Endometrial microvascular endothelial cells (primary cell): ENCODE data around the gene CHTF8. TPM values are rescaled to one million over a fixed set of nuclear protein-coding genes. Genes with fewer than 3 reads are reported as not detected.

ENCODE experiments used
- in situ Hi-C: cut with HindIII; loops from 2 replicates; pipeline ENCODE4 v1.10.0; 2017; ENCODE audit warnings: low sequenced_read_pairs, low pct_unique_long_range_greater_than_20kb; ENCODE audit errors: inconsistent ontology term
- total RNA-seq: library from RNA; depleted of rRNA; stranded (reverse); fragments of >200 nt; gene quantifications from one replicate; pipeline ENCODE4 v1.2.3, GENCODE V29; 2015; ENCODE audit errors: inconsistent ontology term

Gene CHTF8
- total RNA-seq, 1 donor from 2014 or later, result 90.3 TPM

- in situ Hi-C loops, result loop anchor here (25.0 kb wide), 1 partner anchor 204 kb away; no protein-coding TSS in a partner anchor
Observed at GRCh38 chr16:69116256-69116875, 16.0 kb downstream of the CHTF8 start.

DNA sequence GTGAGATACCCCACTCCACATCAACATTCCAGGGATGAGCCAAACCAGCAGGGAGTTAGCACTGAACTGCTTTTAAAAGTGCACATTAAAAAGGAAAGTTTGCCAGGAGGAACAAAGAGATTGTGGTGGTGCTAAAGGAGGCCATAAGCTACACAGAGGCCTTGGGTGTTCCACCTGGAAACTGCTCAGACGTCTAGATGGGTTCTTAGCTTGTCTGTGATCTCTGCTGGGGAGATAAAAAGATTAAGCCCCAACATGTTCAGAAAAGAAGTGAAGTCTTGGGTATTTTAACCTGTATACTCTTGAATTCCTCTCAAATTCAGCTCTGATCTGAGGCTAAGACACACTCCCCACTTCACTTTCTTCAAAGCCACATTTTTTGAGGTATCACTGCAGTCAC, 16.6 kb downstream of the CHTF8 start:
- in situ Hi-C loops, result loop anchor here (25.0 kb wide), 1 partner anchor 204 kb away; no protein-coding TSS in a partner anchor

DNA sequence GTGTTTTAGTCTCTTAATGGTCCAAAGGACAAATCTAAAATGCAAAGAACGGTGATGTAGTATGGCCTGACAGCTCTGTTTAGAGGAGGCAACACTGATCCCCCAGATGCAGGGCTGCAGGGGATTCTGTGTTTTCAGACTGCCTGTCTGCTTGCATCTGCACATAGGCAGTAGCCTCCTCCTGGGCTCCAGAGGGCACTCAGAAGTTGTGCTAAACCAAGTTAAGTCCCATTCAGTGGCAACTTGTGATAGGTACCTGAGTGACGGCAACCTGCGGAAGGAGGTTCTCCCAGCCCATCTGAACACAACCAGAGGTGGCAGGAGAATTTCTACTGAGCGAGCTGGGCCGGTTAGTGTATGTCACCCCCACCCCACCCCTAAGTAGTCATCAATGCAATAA, 17.0 kb downstream of the CHTF8 start:
- in situ Hi-C loops, result loop anchor here (25.0 kb wide), 1 partner anchor 203 kb away; no protein-coding TSS in a partner anchor

- in situ Hi-C loops, result loop anchor here (25.0 kb wide), 1 partner anchor 203 kb away; no protein-coding TSS in a partner anchor
Observed at GRCh38 chr16:69114976-69115355, 17.4 kb downstream of the CHTF8 start.

- in situ Hi-C loops, result loop anchor here (25.0 kb wide), 1 partner anchor 202 kb away; no protein-coding TSS in a partner anchor
Observed at GRCh38 chr16:69114346-69114975, 17.9 kb downstream of the CHTF8 start.

DNA sequence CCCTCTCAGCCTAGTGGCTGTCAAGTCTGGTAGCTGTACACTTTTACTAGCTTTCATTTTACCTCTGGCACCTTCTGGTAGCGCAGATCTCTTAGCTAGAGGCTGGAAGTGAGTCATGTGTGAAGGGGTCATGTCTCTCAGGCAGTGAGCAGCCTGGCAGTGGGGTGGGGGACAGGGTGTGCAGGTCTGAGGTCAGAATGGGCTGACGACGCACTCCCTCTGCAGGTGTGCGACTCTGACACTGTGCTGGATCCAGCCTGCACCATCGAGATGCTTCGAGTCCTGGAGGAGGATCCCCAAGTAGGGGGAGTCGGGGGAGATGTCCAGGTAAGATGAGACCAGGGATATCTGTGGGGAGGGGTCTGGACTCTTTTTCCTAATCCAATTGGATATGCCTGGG, 19.2 kb downstream of the CHTF8 start:
- in situ Hi-C loops, result loop anchor here (25.0 kb wide), 1 partner anchor 201 kb away; no protein-coding TSS in a partner anchor

- in situ Hi-C loops, result loop anchor here (25.0 kb wide), 1 partner anchor 200 kb away; no protein-coding TSS in a partner anchor
Observed at GRCh38 chr16:69112285-69113129, 19.9 kb downstream of the CHTF8 start.

GRCh38 chr16:69111876-69112230, 20.5 kb downstream of the CHTF8 start:
- in situ Hi-C loops, result loop anchor here (25.0 kb wide), 1 partner anchor 200 kb away; no protein-coding TSS in a partner anchor

- in situ Hi-C loops, result loop anchor here (25.0 kb wide), 1 partner anchor 199 kb away; no protein-coding TSS in a partner anchor
Observed at GRCh38 chr16:69111216-69111875, 21.0 kb downstream of the CHTF8 start.

DNA sequence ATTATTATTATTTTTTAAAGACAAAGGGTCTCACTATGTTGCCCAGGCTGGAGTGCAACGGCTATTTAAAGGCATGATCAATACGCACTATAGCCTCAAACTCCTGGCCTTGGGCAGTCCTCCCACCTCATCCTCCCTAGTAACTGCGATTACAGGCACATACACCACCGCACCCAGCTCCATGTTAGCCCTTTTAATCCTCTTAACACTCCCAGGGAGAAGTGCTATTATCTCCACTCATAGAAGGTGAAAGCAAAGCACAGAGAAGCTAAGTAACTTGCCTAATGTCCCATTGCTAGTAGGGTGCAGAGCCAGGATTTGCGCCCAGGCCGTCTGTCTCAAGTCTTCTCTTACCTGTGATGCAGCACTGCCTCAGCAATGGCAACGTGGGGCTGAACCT, 22.0 kb downstream of the CHTF8 start:
- in situ Hi-C loops, result loop anchor here (25.0 kb wide), 1 partner anchor 198 kb away; no protein-coding TSS in a partner anchor

DNA sequence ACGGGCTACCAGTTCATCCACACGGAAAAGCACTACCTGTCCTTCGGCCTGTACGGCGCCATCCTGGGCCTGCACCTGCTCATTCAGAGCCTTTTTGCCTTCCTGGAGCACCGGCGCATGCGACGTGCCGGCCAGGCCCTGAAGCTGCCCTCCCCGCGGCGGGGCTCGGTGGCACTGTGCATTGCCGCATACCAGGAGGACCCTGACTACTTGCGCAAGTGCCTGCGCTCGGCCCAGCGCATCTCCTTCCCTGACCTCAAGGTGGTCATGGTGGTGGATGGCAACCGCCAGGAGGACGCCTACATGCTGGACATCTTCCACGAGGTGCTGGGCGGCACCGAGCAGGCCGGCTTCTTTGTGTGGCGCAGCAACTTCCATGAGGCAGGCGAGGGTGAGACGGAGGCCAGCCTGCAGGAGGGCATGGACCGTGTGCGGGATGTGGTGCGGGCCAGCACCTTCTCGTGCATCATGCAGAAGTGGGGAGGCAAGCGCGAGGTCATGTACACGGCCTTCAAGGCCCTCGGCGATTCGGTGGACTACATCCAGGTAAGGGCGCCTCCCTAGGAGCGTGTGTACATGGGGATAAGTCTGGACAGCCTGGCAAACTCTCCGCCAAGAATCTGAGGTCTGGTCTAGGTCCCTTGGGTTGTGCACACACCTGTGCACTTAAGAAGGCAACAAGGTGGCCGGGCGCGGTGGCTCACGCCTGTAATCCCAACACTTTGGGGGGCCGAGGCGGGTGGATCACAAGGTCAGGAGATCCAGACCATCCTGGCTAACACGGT, 22.7 kb downstream of the CHTF8 start:
- in situ Hi-C loops, result loop anchor here (25.0 kb wide), 1 partner anchor 197 kb away; no protein-coding TSS in a partner anchor

GRCh38 chr16:69108905-69109252, 23.5 kb downstream of the CHTF8 start:
- in situ Hi-C loops, result loop anchor here (25.0 kb wide), 1 partner anchor 197 kb away; no protein-coding TSS in a partner anchor

GRCh38 chr16:69108064-69108904, 24.1 kb downstream of the CHTF8 start:
- in situ Hi-C loops, result loop anchor here (25.0 kb wide), 1 partner anchor 196 kb away; no protein-coding TSS in a partner anchor

DNA sequence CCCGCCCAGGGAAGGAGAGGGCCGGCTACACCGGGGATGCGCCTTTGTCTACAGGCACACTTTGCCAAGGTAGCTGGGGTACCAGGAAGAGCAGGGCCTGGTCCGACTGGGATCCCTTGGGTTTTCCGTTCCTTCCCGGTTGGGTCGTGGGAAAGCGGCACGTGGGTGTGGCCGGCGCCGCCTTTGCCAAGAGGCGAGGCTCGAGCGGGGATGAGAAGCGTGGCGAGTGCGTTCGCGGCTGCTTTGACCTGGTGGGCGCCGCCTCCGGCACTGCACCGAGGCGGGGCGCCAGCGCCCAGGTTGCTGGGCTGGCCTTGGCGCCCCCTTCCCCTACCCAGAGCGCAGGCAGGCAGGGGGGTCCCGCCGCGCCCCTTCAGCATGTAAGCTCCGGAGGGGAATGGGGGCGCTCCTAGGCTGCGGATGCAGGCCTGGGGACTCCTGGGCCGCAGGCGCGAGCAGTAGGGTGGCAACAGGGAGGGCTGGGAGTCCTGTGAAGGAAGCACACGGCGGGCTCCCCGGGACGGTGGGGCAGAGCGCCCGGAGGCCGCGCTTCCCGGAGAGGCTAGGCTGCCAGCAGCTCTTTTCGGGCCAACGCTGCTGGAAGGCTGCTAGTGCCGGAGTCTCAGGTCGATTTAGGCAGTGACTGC, 24.9 kb downstream of the CHTF8 start:
- in situ Hi-C loops, result loop anchor here (25.0 kb wide), 1 partner anchor 195 kb away; no protein-coding TSS in a partner anchor

DNA sequence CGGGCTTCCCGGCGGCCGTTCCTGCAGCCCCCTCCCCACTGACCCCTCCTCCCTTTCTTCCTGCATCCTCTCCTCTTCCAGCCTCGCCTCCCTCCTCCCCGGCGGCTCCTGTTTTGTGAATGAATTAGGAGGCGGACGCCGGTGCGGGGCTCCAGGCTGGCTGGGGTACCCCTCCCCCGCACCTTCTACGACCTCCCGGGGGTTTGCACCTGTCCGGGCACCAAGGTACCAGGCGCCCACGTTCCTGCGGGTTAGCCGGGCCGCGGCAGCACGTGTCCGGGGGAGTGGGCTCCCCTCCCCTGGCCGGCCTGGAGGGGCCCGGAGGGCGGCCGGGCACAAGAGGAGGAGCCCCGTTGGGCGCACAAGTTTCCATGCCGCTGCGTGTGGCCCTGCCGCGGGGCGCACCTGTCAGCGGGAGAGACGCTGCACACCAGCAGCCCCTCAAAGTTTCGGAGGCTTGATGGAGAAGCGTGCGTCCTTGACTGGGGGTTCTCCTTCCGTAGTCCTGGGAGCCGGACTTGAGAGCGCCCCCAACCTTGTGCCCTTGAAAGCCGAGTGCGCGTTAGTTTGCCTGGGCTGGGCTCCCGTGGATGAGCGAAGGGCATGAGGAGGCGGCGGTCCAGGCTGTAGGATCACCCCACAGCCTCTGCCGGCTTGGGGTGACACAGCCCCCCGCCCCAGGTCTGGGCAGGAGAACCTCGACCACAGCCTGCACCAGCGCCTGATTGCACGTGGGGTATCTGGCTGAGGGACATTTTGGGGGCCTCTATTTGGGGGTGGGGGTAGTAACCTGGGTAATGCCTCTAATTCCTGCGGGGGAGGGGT, 25.7 kb downstream of the CHTF8 start:
- in situ Hi-C loops, result loop anchor here (25.0 kb wide), 1 partner anchor 194 kb away; no protein-coding TSS in a partner anchor
